Uterus (tissue), 4 donors: Measurements from ENCODE around the gene P4HA1. TPM values are rescaled to one million over a fixed set of nuclear protein-coding genes. Genes with fewer than 3 reads are reported as not detected.

ENCODE experiments used
- DNase-seq, 2 donors: peaks; one replicate each; pipeline ENCODE4 v3.0.0-alpha.2; 2019 to 2020
- H3K27ac ChIP-seq, 2 donors: fragments of 200-600 bp; sonication (generic); 1 replicate in 1 of 2; 2 replicates in 1 of 2; pipeline ENCODE4 v1.5.1; 2016 to 2018
- H3K27me3 ChIP-seq, 2 donors: fragments of 200-600 bp; sonication (generic); one replicate each; pipeline ENCODE4 v1.5.1; 2018 to 2019; ENCODE audit warnings: control low read depth in 1 of 2
- H3K36me3 ChIP-seq, 2 donors: fragments of 200-600 bp; sonication (generic); one replicate each; pipeline ENCODE4 v1.5.1; 2019; ENCODE audit warnings: control low read depth in 1 of 2
- H3K4me1 ChIP-seq, 2 donors: fragments of 200-600 bp; sonication (generic); one replicate each; pipeline ENCODE4 v1.5.1; 2018 to 2019; ENCODE audit warnings: control low read depth in 1 of 2
- H3K4me3 ChIP-seq, 2 donors: fragments of 200-600 bp; sonication (generic); 1 replicate in 1 of 2; 2 replicates in 1 of 2; pipeline ENCODE4 v1.5.1; 2018 to 2019; ENCODE audit warnings: mild to moderate bottlenecking in 1 of 2
- H3K9me3 ChIP-seq, 2 donors: fragments of 200-600 bp; sonication (generic); one replicate each; pipeline ENCODE4 v1.5.1; 2019; ENCODE audit warnings: control low read depth in 1 of 2
- POLR2A ChIP-seq, 2 donors: fragments of 450-650 bp; IDR thresholded peaks; one replicate each; pipeline ENCODE4 v1.6.1; 2016; ENCODE audit warnings: antibody characterized with exemption in 2 of 2, mild to moderate bottlenecking in 1 of 2, moderate library complexity in 1 of 2
- intact Hi-C: fragments of 100-400 bp; cut with DNase I; formaldehyde crosslinking; loops from one replicate; pipeline ENCODE4 v1.15.1; 2023; ENCODE audit warnings: low total_unique reads
- total RNA-seq, 4 donors: library from RNA; depleted of rRNA in 3 of 4; stranded (reverse); fragments of >200 nt in 3 of 4; gene quantifications; one replicate each; pipeline versions ENCODE4 v1.1.0 to v1.2.4, GENCODE V29; 2014 to 2023
- TF ChIP-seq, protein P1 (sequence below), 4 experiments: fragments of 200-600 bp in 2 of 4; fragments of 450-650 bp in 2 of 4; sonication (generic) in 2 of 4; IDR thresholded peaks; one replicate each; pipeline ENCODE4 v1.5.1; 2016 to 2019; ENCODE audit warnings: antibody characterized with exemption in 4 of 4, mild to moderate bottlenecking in 2 of 4, moderate library complexity in 1 of 4
- donor health status: DM: yes; HTN: yes; CAD: no.

Gene P4HA1
- total RNA-seq, 4 donors from 2014 or later, result 17.7 to 154 (median 31.2) TPM

DNA sequence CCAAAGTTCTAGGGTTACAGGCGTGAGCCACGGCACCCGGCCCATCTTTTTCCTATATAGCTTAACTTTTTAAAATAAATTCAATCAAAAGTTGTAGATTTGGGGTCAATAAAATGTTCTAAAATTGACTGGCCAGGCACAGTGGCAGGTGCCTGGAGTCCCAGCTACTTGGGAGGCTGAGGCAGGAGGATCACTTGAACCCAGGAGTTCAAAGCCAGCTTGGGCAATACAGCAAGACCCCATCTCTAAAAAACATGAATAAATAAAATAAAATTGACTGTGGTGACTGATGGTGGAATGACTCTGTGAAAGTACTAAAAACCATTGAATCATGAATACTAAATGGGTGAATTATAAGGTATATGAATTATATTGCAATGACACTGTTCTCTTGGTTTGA lies 20.8 kb downstream of the P4HA1 start:
- intact Hi-C loops, result no loop called here

DNA sequence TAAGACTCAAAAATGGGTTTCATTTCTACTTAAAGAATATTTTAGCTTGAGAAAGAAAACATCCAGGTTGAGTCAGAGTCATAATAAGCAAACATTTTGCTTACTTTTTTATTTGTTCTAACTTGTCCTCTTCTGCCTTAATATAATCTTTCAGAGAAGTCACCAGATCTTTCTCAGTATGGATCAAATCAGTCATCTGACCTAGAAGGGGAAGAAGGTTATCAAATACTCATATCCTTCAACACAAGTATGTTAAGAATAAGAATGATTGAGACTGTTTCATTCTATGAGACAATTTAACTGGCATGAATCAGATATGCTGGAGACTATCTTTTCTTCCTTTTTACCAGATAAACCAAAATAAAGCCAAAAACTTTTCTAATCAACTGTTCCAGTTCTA lies 23.0 kb downstream of the P4HA1 start:
- intact Hi-C loops, result no loop called here
- TF ChIP-seq, protein P1, sequence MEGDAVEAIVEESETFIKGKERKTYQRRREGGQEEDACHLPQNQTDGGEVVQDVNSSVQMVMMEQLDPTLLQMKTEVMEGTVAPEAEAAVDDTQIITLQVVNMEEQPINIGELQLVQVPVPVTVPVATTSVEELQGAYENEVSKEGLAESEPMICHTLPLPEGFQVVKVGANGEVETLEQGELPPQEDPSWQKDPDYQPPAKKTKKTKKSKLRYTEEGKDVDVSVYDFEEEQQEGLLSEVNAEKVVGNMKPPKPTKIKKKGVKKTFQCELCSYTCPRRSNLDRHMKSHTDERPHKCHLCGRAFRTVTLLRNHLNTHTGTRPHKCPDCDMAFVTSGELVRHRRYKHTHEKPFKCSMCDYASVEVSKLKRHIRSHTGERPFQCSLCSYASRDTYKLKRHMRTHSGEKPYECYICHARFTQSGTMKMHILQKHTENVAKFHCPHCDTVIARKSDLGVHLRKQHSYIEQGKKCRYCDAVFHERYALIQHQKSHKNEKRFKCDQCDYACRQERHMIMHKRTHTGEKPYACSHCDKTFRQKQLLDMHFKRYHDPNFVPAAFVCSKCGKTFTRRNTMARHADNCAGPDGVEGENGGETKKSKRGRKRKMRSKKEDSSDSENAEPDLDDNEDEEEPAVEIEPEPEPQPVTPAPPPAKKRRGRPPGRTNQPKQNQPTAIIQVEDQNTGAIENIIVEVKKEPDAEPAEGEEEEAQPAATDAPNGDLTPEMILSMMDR (IDR thresholded peaks at IDR 0.05), result no peak
- TF ChIP-seq POLR2A (IDR thresholded peaks at IDR 0.05), result no peak
- Histone ChIP-seq H3K4me3 (no peak overlapping the region), H3K27me3 (no peaks in the 10 kb centered on the region), H3K4me1 (peaks cover 0 to 4% of the 10 kb centered on the region in 2 donors), H3K27ac (no peak overlapping the region), H3K36me3 (no peaks in the 10 kb centered on the region), H3K9me3 (no peaks in the 10 kb centered on the region)
- DNase-seq, result no peak

More for the DNA sequence above, 20.8 kb downstream of the P4HA1 start:
- Histone ChIP-seq H3K27ac (peak overlapping the region; percentile 74 to 97), H3K36me3 (no peaks in the 10 kb centered on the region), H3K4me3 (no peak overlapping the region), H3K9me3 (no peaks in the 10 kb centered on the region), H3K27me3 (no peaks in the 10 kb centered on the region), H3K4me1 (peaks cover 0 to 4% of the 10 kb centered on the region in 2 donors)
- DNase-seq, result no peak
- no peak for TF ChIP-seq POLR2A (IDR thresholded peaks at IDR 0.05)
- TF ChIP-seq, protein P1 (IDR thresholded peaks at IDR 0.05), result no peak

DNA sequence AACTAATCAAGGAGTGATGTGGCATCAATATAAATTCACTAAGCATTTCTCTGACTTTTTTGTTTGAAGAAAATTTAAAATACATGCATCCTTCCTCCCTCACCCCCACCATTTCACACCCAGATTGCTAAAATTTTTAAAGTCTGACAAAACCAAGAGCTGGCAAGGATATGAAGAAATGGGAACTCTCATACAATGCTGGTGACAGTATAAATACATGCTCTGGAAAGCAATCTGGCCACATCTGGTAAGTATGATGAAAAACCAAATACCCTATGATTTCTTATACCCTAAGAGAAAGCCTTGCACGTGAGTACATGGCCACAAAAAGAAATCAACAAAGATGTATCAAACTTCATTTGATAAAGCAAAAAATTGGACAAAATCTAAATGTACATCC lies 31.2 kb downstream of the P4HA1 start:
- no peaks in the 10 kb centered on the region for H3K36me3 ChIP-seq
- intact Hi-C loops, result no loop called here
- no peaks in the 10 kb centered on the region for H3K9me3 ChIP-seq
- no peak overlapping the region for H3K4me3 ChIP-seq
- DNase-seq, result no peak
- H3K4me1 ChIP-seq, result peaks cover 0 to 5% of the 10 kb centered on the region in 2 donors
- H3K27ac ChIP-seq, result no peak overlapping the region
- TF ChIP-seq, protein P1 (IDR thresholded peaks at IDR 0.05), result no peak
- no peak for TF ChIP-seq POLR2A (IDR thresholded peaks at IDR 0.05)
- H3K27me3 ChIP-seq, result no peaks in the 10 kb centered on the region

DNA sequence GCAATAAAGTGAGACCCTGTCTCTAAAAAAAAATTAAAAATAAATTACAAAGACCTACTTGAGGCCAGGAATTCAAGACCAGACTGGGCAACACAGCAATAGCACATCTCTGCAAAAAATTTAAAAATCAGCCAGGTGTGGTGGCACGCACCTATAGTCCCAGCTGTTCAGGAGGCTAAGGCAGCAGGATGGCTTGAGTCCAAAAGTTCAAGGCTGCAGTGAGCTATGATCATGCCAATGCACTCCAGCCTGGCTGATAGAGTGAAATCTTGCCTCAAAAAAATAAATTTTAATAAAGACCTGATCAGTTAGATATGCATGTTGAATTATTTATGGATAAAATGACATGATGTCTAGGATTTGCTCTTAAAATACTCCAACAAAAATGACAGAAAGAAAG lies 34.9 kb downstream of the P4HA1 start:
- Histone ChIP-seq H3K9me3 (no peaks in the 10 kb centered on the region), H3K4me3 (no peak overlapping the region), H3K36me3 (no peaks in the 10 kb centered on the region), H3K4me1 (no peaks in the 10 kb centered on the region), H3K27ac (no peak overlapping the region), H3K27me3 (no peaks in the 10 kb centered on the region)
- no peak for DNase-seq
- no peak for TF ChIP-seq POLR2A (IDR thresholded peaks at IDR 0.05)
- TF ChIP-seq, protein P1 (IDR thresholded peaks at IDR 0.05), result no peak
- intact Hi-C loops, result no loop called here

DNA sequence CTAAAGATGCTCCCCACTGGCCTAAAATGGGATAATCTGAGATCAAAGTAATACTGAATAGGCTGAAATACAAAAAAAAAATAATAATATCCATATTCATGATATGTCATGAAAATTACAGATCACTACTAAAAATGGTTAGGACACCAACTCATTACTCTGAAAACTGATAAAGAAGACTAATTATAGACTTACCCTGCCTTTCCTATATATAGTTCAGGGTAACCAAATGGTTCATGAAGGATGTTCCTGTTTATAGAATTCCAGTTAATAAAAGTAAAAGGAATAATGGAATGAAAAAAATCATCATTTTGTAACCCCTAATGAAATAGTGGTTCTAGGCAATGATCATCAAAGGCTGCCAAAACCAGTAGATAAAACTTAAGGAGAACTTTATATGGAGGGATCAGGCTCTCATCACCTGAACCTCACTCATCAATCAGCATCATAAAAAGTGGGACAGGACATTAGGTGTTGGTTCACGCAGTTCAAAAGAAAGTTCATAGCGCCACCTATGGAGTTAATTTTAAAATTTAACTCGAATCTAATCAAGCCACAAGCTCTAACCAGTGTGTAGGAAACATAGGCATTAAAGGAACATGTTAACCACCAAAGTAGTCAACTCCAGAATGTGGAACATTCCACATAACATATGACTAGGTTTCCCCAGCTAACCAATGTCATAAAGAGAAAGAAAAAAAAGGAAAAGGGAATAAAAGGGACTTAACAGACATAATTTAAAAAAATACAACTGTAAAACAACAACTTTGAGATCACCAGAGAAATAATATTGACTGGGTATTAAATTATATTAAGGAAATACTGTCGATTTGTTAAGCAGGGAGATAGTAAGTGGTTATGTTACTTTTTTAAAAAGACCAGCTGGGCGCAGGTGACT lies 35.7 kb downstream of the P4HA1 start:
- Histone ChIP-seq H3K27ac (no peak overlapping the region), H3K27me3 (no peaks in the 10 kb centered on the region), H3K36me3 (no peaks in the 10 kb centered on the region), H3K4me1 (no peaks in the 10 kb centered on the region), H3K4me3 (no peak overlapping the region), H3K9me3 (no peaks in the 10 kb centered on the region)
- TF ChIP-seq POLR2A (IDR thresholded peaks at IDR 0.05), result no peak
- TF ChIP-seq, protein P1 (IDR thresholded peaks at IDR 0.05), result peak; percentile 24 to 38 (median 33)
- intact Hi-C loops, result no loop called here
- DNase-seq, result no peak
